Common myeloid progenitor, CD34-positive (primary cell): ENCODE data around the gene DKKL1.

Source experiments
- CTCF ChIA-PET: fragments of 350-600 bp; sonication (Branson Sonifier 250); formaldehyde crosslinking; loops from one replicate; lab custom pipeline; 2021; ENCODE audit warnings: antibody characterized with exemption; lab: Charles Lee
- POLR2A ChIA-PET: fragments of 350-600 bp; sonication (Branson Sonifier 250); formaldehyde crosslinking; loops from one replicate; lab custom pipeline; 2021; ENCODE audit warnings: antibody characterized with exemption; lab: Charles Lee
- DNase-seq, 3 donors: peaks; one replicate each; pipeline versions ENCODE4 v3.0.0 to v3.0.0-alpha.2; 2013
- H3K27ac ChIP-seq, 2 experiments: 1 replicate in 1 of 2; 2 replicates in 1 of 2; pipeline ENCODE4 v1.7.0; 2013; ENCODE audit warnings: inconsistent platforms in 2 of 2, low read length in 2 of 2, mild to moderate bottlenecking in 2 of 2, low read depth in 1 of 2, moderate library complexity in 1 of 2; ENCODE audit not compliant: severe bottlenecking in 2 of 2, insufficient read depth in 1 of 2, poor library complexity in 1 of 2
- H3K27me3 ChIP-seq, 5 experiments: replicated peaks in 2 of 5; 1 replicate in 3 of 5; 2 replicates in 2 of 5; pipeline versions ENCODE4 v1.6.1 to v1.7.0; 2013; ENCODE audit warnings: low read length in 4 of 5, mild to moderate bottlenecking in 2 of 5, moderate library complexity in 2 of 5, inconsistent platforms in 1 of 5; ENCODE audit not compliant: insufficient read depth in 5 of 5, control insufficient read depth in 4 of 5
- H3K36me3 ChIP-seq, 4 experiments: 1 replicate in 2 of 4; 2 replicates in 2 of 4; pipeline versions ENCODE4 v1.6.1 to v1.7.0; 2013; ENCODE audit warnings: low read length in 3 of 4, control low read depth in 1 of 4, mild to moderate bottlenecking in 1 of 4; ENCODE audit not compliant: control insufficient read depth in 4 of 4, insufficient read depth in 4 of 4
- H3K4me1 ChIP-seq, 4 experiments: 1 replicate in 3 of 4; 2 replicates in 1 of 4; pipeline versions ENCODE4 v1.6.1 to v1.7.1; 2013; ENCODE audit warnings: low read length in 3 of 4, mild to moderate bottlenecking in 3 of 4, control low read depth in 1 of 4, inconsistent platforms in 1 of 4, moderate library complexity in 1 of 4; ENCODE audit not compliant: control insufficient read depth in 4 of 4, insufficient read depth in 4 of 4; ENCODE audit errors: control extremely low read depth in 1 of 4
- H3K4me3 ChIP-seq, 7 experiments: 1 replicate in 4 of 7; 2 replicates in 3 of 7; pipeline versions ENCODE4 v1.5.1 to v1.7.0; 2013; ENCODE audit warnings: mild to moderate bottlenecking in 7 of 7, low read length in 6 of 7, moderate library complexity in 6 of 7, inconsistent platforms in 2 of 7, low read depth in 2 of 7, control low read depth in 1 of 7; ENCODE audit not compliant: insufficient read depth in 4 of 7, control insufficient read depth in 1 of 7; ENCODE audit errors: extremely low read depth in 1 of 7
- H3K9me3 ChIP-seq, 5 experiments: 1 replicate in 4 of 5; 2 replicates in 1 of 5; pipeline versions ENCODE4 v1.6.1 to v1.7.1; 2013; ENCODE audit warnings: low read length in 4 of 5, mild to moderate bottlenecking in 2 of 5, inconsistent platforms in 1 of 5, low read depth in 1 of 5, moderate library complexity in 1 of 5; ENCODE audit not compliant: control insufficient read depth in 4 of 5, insufficient read depth in 2 of 5; ENCODE audit errors: control extremely low read depth in 1 of 5
- WGBS: methylation state at CpG from one replicate; pipeline ENCODE4 v1.1.5; 2013; ENCODE audit not compliant: insufficient coverage; 5-methylcytosine and 5-hydroxymethylcytosine counted together

DKKL1 gene

DNA sequence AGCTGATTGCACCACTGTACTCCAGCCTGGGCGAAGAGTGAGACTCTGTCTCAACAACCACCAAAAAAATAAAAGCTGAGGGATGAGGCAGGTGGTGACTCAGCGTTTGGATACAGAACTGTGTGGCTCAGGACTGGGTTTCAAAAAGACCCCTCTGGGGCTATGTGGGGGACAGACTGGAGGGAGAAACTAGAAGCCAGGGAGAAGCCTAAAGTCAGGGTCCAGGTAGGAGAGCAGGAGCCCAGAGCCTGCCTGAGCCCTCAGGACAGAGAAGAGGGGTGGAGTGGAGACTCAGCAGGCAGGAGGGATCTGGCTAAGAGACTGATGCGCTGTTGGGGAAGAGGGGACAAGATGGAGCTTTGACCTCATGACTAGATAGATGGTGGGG is 30.3 kb upstream of the DKKL1 start:
- peaks cover under 1 to 18% (median 12%) of the 10 kb centered on the region in 4 experiments for H3K36me3 ChIP-seq
- 43% methylated on average over 2 of the region's 3 CpGs for WGBS
- H3K9me3 ChIP-seq: no peaks in the 10 kb centered on the region
- no peaks in the 10 kb centered on the region for H3K27me3 ChIP-seq
- CTCF ChIA-PET: interaction anchor here (0.5 to 2.3 kb wide), 4 partner anchors 8 to 298 kb away, joined by 3 to 5 read pairs (median 4); partner anchors contain the start of gene SLC6A16
- peak overlapping the region in 4 of 7 experiments; percentile 48 to 88 (median 54) for H3K4me3 ChIP-seq
- DNase-seq: peak in 2 of 3 donors; percentile 51 to 52
- POLR2A ChIA-PET: no interaction called here
- peaks cover 2 to 53% (median 41%) of the 10 kb centered on the region in 4 experiments for H3K4me1 ChIP-seq
- peak overlapping the region in 1 of 2 experiments; percentile 88 for H3K27ac ChIP-seq

- peak; percentile 34 to 62 (median 49) for DNase-seq
- H3K4me3 ChIP-seq: peak overlapping the region in 4 of 7 experiments; percentile 48 to 88 (median 54)
- peak overlapping the region in 1 of 2 experiments; percentile 88 for H3K27ac ChIP-seq
- CTCF ChIA-PET: interaction anchor here (1.0 to 2.3 kb wide), 3 partner anchors 9 to 29 kb away, joined by 3 to 5 read pairs (median 4); partner anchors contain the start of gene SLC6A16
- H3K4me1 ChIP-seq: peaks cover 2 to 53% (median 41%) of the 10 kb centered on the region in 4 experiments
- no peaks in the 10 kb centered on the region for H3K9me3 ChIP-seq
- no peaks in the 10 kb centered on the region for H3K27me3 ChIP-seq
- 11% methylated on average over 5 of the region's 8 CpGs for WGBS
- peaks cover 2 to 21% (median 15%) of the 10 kb centered on the region in 4 experiments for H3K36me3 ChIP-seq
- POLR2A ChIA-PET: no interaction called here
Measured at GRCh38 chr19:49333811-49334288, 29.8 kb upstream of the DKKL1 start.

GRCh38 chr19:49335071-49335783 is 28.4 kb upstream of the DKKL1 start, which contains the start of gene CD37:
Gene CD37, plus strand, starts transcription at chr19:49335406. Its CDS starts 135 bp downstream, at chr19:49335541.
- H3K4me1 ChIP-seq: peaks cover 2 to 59% (median 47%) of the 10 kb centered on the region in 4 experiments
- H3K4me3 ChIP-seq: peak within 1 kb of the TSS; percentile 32 to 88 (median 78)
- peak; percentile 49 to 86 (median 77) for DNase-seq
- no peaks in the 10 kb centered on the region for H3K27me3 ChIP-seq
- ChIA-PET POLR2A (interaction anchor here (0.6 kb wide), 1 partner anchor 117 kb away, joined by 5 read pairs; the partner anchor contains the start of gene ALDH16A1), CTCF (interaction anchor here (1.1 to 2.3 kb wide), 2 partner anchors 9 to 10 kb away, joined by 5 read pairs; partner anchors contain the start of gene SLC6A16)
- H3K36me3 ChIP-seq: peaks cover 2 to 31% (median 20%) of the 10 kb centered on the region in 4 experiments
- H3K9me3 ChIP-seq: no peaks in the 10 kb centered on the region
- H3K27ac ChIP-seq: peak within 1 kb of the TSS; percentile 69 to 88
- 0% methylated on average over 8 of the region's 13 CpGs for WGBS

DNA sequence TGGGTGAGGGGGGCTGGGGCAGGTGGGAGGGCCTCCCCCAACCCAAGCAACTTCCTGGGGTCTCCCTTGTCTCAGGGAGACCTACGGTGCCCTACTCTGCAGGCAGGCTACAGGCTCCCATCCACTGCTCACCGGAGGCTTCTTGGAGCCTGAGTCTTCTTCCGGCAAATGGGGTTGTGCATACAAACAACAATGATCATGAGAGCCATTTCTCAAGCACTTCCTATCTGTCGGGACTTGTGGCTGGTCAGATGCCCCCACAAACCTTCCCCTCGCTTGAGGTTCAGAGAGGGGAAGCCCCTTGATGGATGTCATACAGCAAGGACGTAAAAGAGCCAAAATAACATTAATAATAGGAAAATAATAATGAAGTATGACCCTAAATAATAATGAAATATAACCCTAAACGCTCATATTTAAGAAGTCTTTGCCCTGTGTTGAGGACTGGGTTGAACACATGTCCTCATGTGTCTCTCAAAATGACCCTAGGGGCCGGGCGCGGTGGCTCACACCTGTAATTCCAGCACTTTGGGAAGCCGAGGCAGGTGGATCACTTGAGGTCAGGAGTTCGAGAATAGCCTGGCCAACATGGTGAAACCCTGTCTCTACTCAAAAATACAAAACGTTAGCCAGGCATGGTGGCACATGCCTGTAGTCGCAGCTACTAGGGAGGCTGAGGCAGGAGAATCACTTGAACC is 27.7 kb upstream of the DKKL1 start:
- 54% methylated on average over 10 of the region's 14 CpGs for WGBS
- H3K9me3 ChIP-seq: no peaks in the 10 kb centered on the region
- DNase-seq: peak in 1 of 3 donors; percentile 53
- peak overlapping the region; percentile 32 to 88 (median 78) for H3K4me3 ChIP-seq
- peaks cover 2 to 33% (median 22%) of the 10 kb centered on the region in 4 experiments for H3K36me3 ChIP-seq
- H3K27ac ChIP-seq: peak overlapping the region; percentile 69 to 88
- CTCF ChIA-PET: interaction anchor here (0.8 to 1.1 kb wide), 2 partner anchors 8 to 14 kb away, joined by 3 to 5 read pairs; no protein-coding TSS in a partner anchor
- POLR2A ChIA-PET: no interaction called here
- H3K4me1 ChIP-seq: peaks cover 2 to 64% (median 49%) of the 10 kb centered on the region in 4 experiments
- H3K27me3 ChIP-seq: no peaks in the 10 kb centered on the region

DNA sequence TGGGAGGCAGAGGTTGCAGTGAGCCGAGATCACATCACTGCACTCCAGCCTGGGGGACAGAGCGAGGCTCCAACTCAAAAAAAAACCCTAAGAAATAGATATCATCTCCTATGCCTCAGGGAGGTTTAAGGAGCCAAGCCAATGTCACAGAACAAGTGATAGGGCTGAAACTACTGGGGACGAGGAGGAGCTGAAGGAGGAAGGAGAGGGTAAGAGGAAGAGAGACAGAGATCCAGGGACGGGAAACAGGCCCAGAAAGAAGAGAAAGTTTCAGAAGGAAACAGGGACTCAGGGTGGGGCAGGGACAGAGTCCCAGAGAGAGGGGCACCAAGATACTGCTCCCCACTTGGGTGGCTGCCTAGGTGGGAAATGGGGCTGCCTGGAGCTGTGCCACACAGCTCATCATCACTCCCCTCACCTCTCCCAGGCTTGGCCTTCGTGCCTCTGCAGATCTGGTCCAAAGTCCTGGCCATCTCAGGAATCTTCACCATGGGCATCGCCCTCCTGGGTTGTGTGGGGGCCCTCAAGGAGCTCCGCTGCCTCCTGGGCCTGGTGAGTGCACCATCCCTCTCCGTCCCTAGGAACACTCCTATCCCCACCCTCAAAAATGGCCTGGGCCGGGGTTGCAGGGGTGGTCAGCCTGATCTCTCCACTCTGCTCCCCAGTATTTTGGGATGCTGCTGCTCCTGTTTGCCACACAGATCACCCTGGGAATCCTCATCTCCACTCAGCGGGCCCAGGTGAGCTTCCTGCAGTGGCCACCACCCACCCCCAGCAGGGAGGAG is 27.0 kb upstream of the DKKL1 start:
- Histone ChIP-seq H3K4me3 (peak overlapping the region in 2 of 7 experiments; percentile 32 to 38), H3K36me3 (peaks cover 2 to 33% (median 24%) of the 10 kb centered on the region in 4 experiments), H3K9me3 (no peaks in the 10 kb centered on the region), H3K27ac (peak overlapping the region in 1 of 2 experiments; percentile 54), H3K27me3 (no peaks in the 10 kb centered on the region), H3K4me1 (peaks cover 2 to 64% (median 49%) of the 10 kb centered on the region in 4 experiments)
- ChIA-PET CTCF (interaction anchor here (0.8 kb wide), 1 partner anchor 13 kb away, joined by 3 read pairs; no protein-coding TSS in a partner anchor), POLR2A (no interaction called here)
- 94% methylated on average over 6 of the region's 10 CpGs for WGBS
- DNase-seq: no peak
